Measurements from ENCODE around the gene H2BK1. TPM values are rescaled to one million over a fixed set of nuclear protein-coding genes. Genes with fewer than 3 reads are reported as not detected.

Gene H2BK1
- total and polyA plus RNA-seq, 2 donors (not counting 1 experiment from before 2014, with no cell fraction given), result not detected

- H3K4me3 ChIP-seq (replicated peaks in 1 of 4; ENCODE audit: control extremely low read depth in 1 of 4, insufficient read depth in 1 of 4, low read depth in 3 of 4, low read length in 4 of 4), result no peak overlapping the region
Observed at GRCh38 chr7:151178236-151178635, 32.1 kb downstream of the H2BK1 start.

GRCh38 chr7:151177310-151177709 lies 33.0 kb downstream of the H2BK1 start:
- Histone ChIP-seq H4K20me1 (ENCODE audit: control insufficient read depth, extremely low read depth, insufficient read depth, low read length) (no peaks in the 10 kb centered on the region), H3K4me3 (replicated peaks in 1 of 4; ENCODE audit: control extremely low read depth in 1 of 4, insufficient read depth in 1 of 4, low read depth in 3 of 4, low read length in 4 of 4) (no peak overlapping the region), H3K79me2 (ENCODE audit: control insufficient read depth, insufficient read depth, low read length) (no peaks in the 10 kb centered on the region), H3K36me3 (ENCODE audit: control insufficient read depth, insufficient read depth, low read length) (no peaks in the 10 kb centered on the region), H3K27ac (ENCODE audit: insufficient read depth, low read length) (no peak overlapping the region), H3K4me1 (ENCODE audit: control insufficient read depth, extremely low read depth, insufficient read depth, low read length) (no peaks in the 10 kb centered on the region), H3K27me3 (ENCODE audit: control insufficient read depth, insufficient read depth, low read length) (peaks cover 13% of the 10 kb centered on the region), H3K4me2 (ENCODE audit: extremely low read depth, insufficient read depth, low read length) (no peak overlapping the region), H2AFZ (ENCODE audit: low read length) (no peak overlapping the region), H3K9ac (ENCODE audit: insufficient read depth, low read length) (no peak overlapping the region), H3K9me3 (ENCODE audit: control insufficient read depth, insufficient read depth, low read depth, low read length) (no peaks in the 10 kb centered on the region)
- TF ChIP-seq EZH2 (IDR thresholded peaks at IDR 0.05; ENCODE audit: low read length, missing control alignments), result no peak
- TF ChIP-seq CTCF (conservative IDR thresholded peaks at IDR 0.05 in 1 of 2, IDR thresholded peaks at IDR 0.05 in 1 of 2; ENCODE audit: low read depth in 1 of 2, low read length in 2 of 2), result no peak
- DNase-seq (ENCODE audit: low read depth in 2 of 2), result no peak

More at GRCh38 chr7:151178236-151178635, 32.1 kb downstream of the H2BK1 start:
- Histone ChIP-seq H3K36me3 (ENCODE audit: control insufficient read depth, insufficient read depth, low read length) (no peaks in the 10 kb centered on the region), H3K9me3 (ENCODE audit: control insufficient read depth, insufficient read depth, low read depth, low read length) (no peaks in the 10 kb centered on the region), H3K79me2 (ENCODE audit: control insufficient read depth, insufficient read depth, low read length) (no peaks in the 10 kb centered on the region), H3K4me2 (ENCODE audit: extremely low read depth, insufficient read depth, low read length) (no peak overlapping the region), H3K27ac (ENCODE audit: insufficient read depth, low read length) (no peak overlapping the region), H3K4me1 (ENCODE audit: control insufficient read depth, extremely low read depth, insufficient read depth, low read length) (no peaks in the 10 kb centered on the region), H4K20me1 (ENCODE audit: control insufficient read depth, extremely low read depth, insufficient read depth, low read length) (no peaks in the 10 kb centered on the region), H2AFZ (ENCODE audit: low read length) (no peak overlapping the region), H3K27me3 (ENCODE audit: control insufficient read depth, insufficient read depth, low read length) (peaks cover 13% of the 10 kb centered on the region), H3K9ac (ENCODE audit: insufficient read depth, low read length) (no peak overlapping the region)
- TF ChIP-seq EZH2 (IDR thresholded peaks at IDR 0.05; ENCODE audit: low read length, missing control alignments) (no peak), CTCF (conservative IDR thresholded peaks at IDR 0.05 in 1 of 2, IDR thresholded peaks at IDR 0.05 in 1 of 2; ENCODE audit: low read depth in 1 of 2, low read length in 2 of 2) (no peak)
- no peak for DNase-seq (ENCODE audit: low read depth in 2 of 2)

- Histone ChIP-seq H3K4me2 (ENCODE audit: extremely low read depth, insufficient read depth, low read length) (no peak overlapping the region), H3K4me1 (ENCODE audit: control insufficient read depth, extremely low read depth, insufficient read depth, low read length) (no peaks in the 10 kb centered on the region), H3K36me3 (ENCODE audit: control insufficient read depth, insufficient read depth, low read length) (no peaks in the 10 kb centered on the region), H3K27ac (ENCODE audit: insufficient read depth, low read length) (no peak overlapping the region), H2AFZ (ENCODE audit: low read length) (no peak overlapping the region), H3K9ac (ENCODE audit: insufficient read depth, low read length) (no peak overlapping the region), H3K27me3 (ENCODE audit: control insufficient read depth, insufficient read depth, low read length) (peaks cover 13% of the 10 kb centered on the region), H4K20me1 (ENCODE audit: control insufficient read depth, extremely low read depth, insufficient read depth, low read length) (no peaks in the 10 kb centered on the region), H3K9me3 (ENCODE audit: control insufficient read depth, insufficient read depth, low read depth, low read length) (no peaks in the 10 kb centered on the region), H3K4me3 (replicated peaks in 1 of 4; ENCODE audit: control extremely low read depth in 1 of 4, insufficient read depth in 1 of 4, low read depth in 3 of 4, low read length in 4 of 4) (no peak overlapping the region), H3K79me2 (ENCODE audit: control insufficient read depth, insufficient read depth, low read length) (no peaks in the 10 kb centered on the region)
- TF ChIP-seq CTCF (conservative IDR thresholded peaks at IDR 0.05 in 1 of 2, IDR thresholded peaks at IDR 0.05 in 1 of 2; ENCODE audit: low read depth in 1 of 2, low read length in 2 of 2), result no peak
- no peak for TF ChIP-seq EZH2 (IDR thresholded peaks at IDR 0.05; ENCODE audit: low read length, missing control alignments)
- no peak for DNase-seq (ENCODE audit: low read depth in 2 of 2)
Observed at GRCh38 chr7:151176401-151176800, 33.9 kb downstream of the H2BK1 start.

All from fibroblast of lung (primary cell).